HUDEP-2 (cell line): ENCODE data around the gene ERG.

Source experiments
- DNase-seq, 76 experiments: peaks; one replicate each; lab custom pipeline; 2025; ENCODE audit not compliant: unreplicated experiment in 76 of 76; lab: John Stamatoyannopoulos, UW

Gene ERG

GRCh38 chr21:38439957-38440356, 58.3 kb downstream of the ERG start:
- DNase-seq: no peak

- no peak for DNase-seq
Observed at GRCh38 chr21:38439426-38439825, 58.9 kb downstream of the ERG start.

GRCh38 chr21:38438462-38438893, 59.8 kb downstream of the ERG start:
- DNase-seq: peak in 69 of 76 experiments; percentile 5 to 77 (median 43)

- DNase-seq: no peak
Observed at GRCh38 chr21:38436341-38436740, 61.9 kb downstream of the ERG start.

- DNase-seq: no peak
Observed at GRCh38 chr21:38434913-38435533, 63.3 kb downstream of the ERG start.

- DNase-seq: no peak
Observed at GRCh38 chr21:38433471-38433870, 64.8 kb downstream of the ERG start.

- no peak for DNase-seq
Observed at GRCh38 chr21:38430401-38430984, 67.8 kb downstream of the ERG start.

- no peak for DNase-seq
Observed at GRCh38 chr21:38429011-38429410, 69.3 kb downstream of the ERG start.

GRCh38 chr21:38428211-38428610, 70.1 kb downstream of the ERG start:
- no peak for DNase-seq

GRCh38 chr21:38424305-38425019, 73.8 kb downstream of the ERG start:
- DNase-seq: no peak

GRCh38 chr21:38422082-38422481, 76.2 kb downstream of the ERG start:
- DNase-seq: no peak

GRCh38 chr21:38420140-38420539, 78.1 kb downstream of the ERG start:
- DNase-seq: no peak

- no peak for DNase-seq
Observed at GRCh38 chr21:38417726-38418125, 80.6 kb downstream of the ERG start.

- DNase-seq: no peak
Observed at GRCh38 chr21:38416791-38417190, 81.5 kb downstream of the ERG start.

GRCh38 chr21:38413958-38414548, 84.2 kb downstream of the ERG start:
- DNase-seq: no peak

GRCh38 chr21:38410466-38410865, 87.8 kb downstream of the ERG start:
- no peak for DNase-seq

GRCh38 chr21:38409907-38410306, 88.4 kb downstream of the ERG start:
- no peak for DNase-seq

- no peak for DNase-seq
Observed at GRCh38 chr21:38404177-38404576, 94.1 kb downstream of the ERG start.

GRCh38 chr21:38402795-38403194, 95.5 kb downstream of the ERG start:
- DNase-seq: no peak

- no peak for DNase-seq
Observed at GRCh38 chr21:38402291-38402690, 96.0 kb downstream of the ERG start.

- no peak for DNase-seq
Observed at GRCh38 chr21:38401191-38401926, 96.9 kb downstream of the ERG start.
